Hepatocyte (in vitro differentiated cells): ENCODE measurements around the gene DHPS. TPM values are rescaled to one million over a fixed set of nuclear protein-coding genes. Genes with fewer than 3 reads are reported as not detected.
"Not testable (repeated sequence)": the region's sequence is repeated elsewhere in the genome, so short reads cannot be mapped to it uniquely, and the experiment has no call there.

Experiments used
- DNase-seq: peaks from one replicate; pipeline ENCODE4 v3.0.0-alpha.2; 2016; ENCODE audit warnings: low spot score
- H2AFZ ChIP-seq: fragments of 200-600 bp; sonication (generic); 2 replicates; pipeline ENCODE4 v1.6.0; 2016; ENCODE audit warnings: antibody characterized with exemption, mild to moderate bottlenecking
- H3K27ac ChIP-seq: fragments of 200-600 bp; sonication (generic); 2 replicates; pipeline ENCODE4 v1.5.1; 2016; ENCODE audit warnings: mild to moderate bottlenecking
- H3K27me3 ChIP-seq: fragments of 200-600 bp; sonication (generic); 2 replicates; pipeline ENCODE4 v1.6.1; 2016
- H3K36me3 ChIP-seq: fragments of 200-600 bp; sonication (generic); replicated peaks from 2 replicates; pipeline ENCODE4 v1.5.1; 2016; ENCODE audit warnings: low read depth; ENCODE audit not compliant: insufficient read depth
- H3K4me1 ChIP-seq: fragments of 200-600 bp; sonication (generic); 2 replicates; pipeline ENCODE4 v1.5.1; 2016; ENCODE audit warnings: mild to moderate bottlenecking, moderate library complexity; ENCODE audit not compliant: insufficient read depth
- H3K4me2 ChIP-seq: fragments of 200-600 bp; sonication (generic); 2 replicates; pipeline ENCODE4 v1.6.0; 2016
- H3K4me3 ChIP-seq: fragments of 200-600 bp; sonication (generic); 2 replicates; pipeline ENCODE4 v1.5.1; 2016; ENCODE audit warnings: mild to moderate bottlenecking
- H3K79me2 ChIP-seq: fragments of 200-600 bp; sonication (generic); 2 replicates; pipeline ENCODE4 v1.6.0; 2017; ENCODE audit warnings: mild to moderate bottlenecking
- H3K9me2 ChIP-seq: fragments of 200-600 bp; sonication (generic); replicated peaks from 2 replicates; pipeline ENCODE4 v1.6.0; 2017; ENCODE audit warnings: mild to moderate bottlenecking; ENCODE audit not compliant: insufficient read depth
- H3K9me3 ChIP-seq: fragments of 200-600 bp; sonication (generic); 2 replicates; pipeline ENCODE4 v1.5.1; 2016; ENCODE audit warnings: low read depth, mild to moderate bottlenecking
- H4K20me1 ChIP-seq: fragments of 200-600 bp; sonication (generic); 2 replicates; pipeline ENCODE4 v1.6.0; 2016; ENCODE audit warnings: mild to moderate bottlenecking; ENCODE audit not compliant: insufficient read depth, poor library complexity, severe bottlenecking
- EZH2 ChIP-seq: fragments of 200-600 bp; sonication (generic); IDR thresholded peaks from 2 replicates; pipeline ENCODE4 v1.6.1; 2016; ENCODE audit warnings: antibody characterized with exemption, mild to moderate bottlenecking, borderline replicate concordance
- EZH2phosphoT487 ChIP-seq: fragments of 200-600 bp; sonication (generic); IDR thresholded peaks from one replicate; pipeline ENCODE4 v1.6.1; 2018; ENCODE audit warnings: antibody characterized with exemption, mild to moderate bottlenecking, low read depth, moderate library complexity; ENCODE audit not compliant: unreplicated experiment, severe bottlenecking
- WGBS: methylation state at CpG from one replicate; pipeline ENCODE4 v1.1.6; 2016; ENCODE audit warnings: low lambda C conversion rate; ENCODE audit errors: missing lambda C conversion rate; 5-methylcytosine and 5-hydroxymethylcytosine counted together
- polyA plus RNA-seq: library from polyadenylated mRNA; unstranded; fragments of >200 nt; fragmentation: Nextera tagmentation; extraction: Ambion mirVana; gene quantifications from 2 replicates; pipeline ENCODE4 v1.2.1, GENCODE V29; 2016
- total RNA-seq: library from RNA; depleted of rRNA; stranded (reverse); fragments of >200 nt; gene quantifications from 2 replicates; pipeline ENCODE4 v1.2.3, GENCODE V29; 2014
- TF ChIP-seq, protein P1 (sequence below): fragments of 200-600 bp; sonication (generic); IDR thresholded peaks from 2 replicates; pipeline ENCODE4 v1.5.1; 2016; ENCODE audit warnings: antibody characterized with exemption, mild to moderate bottlenecking; ENCODE audit not compliant: poor library complexity

Gene DHPS
- total and polyA plus RNA-seq, 2 experiments from 2014 or later, result 62.6 to 84.7 TPM

DNA sequence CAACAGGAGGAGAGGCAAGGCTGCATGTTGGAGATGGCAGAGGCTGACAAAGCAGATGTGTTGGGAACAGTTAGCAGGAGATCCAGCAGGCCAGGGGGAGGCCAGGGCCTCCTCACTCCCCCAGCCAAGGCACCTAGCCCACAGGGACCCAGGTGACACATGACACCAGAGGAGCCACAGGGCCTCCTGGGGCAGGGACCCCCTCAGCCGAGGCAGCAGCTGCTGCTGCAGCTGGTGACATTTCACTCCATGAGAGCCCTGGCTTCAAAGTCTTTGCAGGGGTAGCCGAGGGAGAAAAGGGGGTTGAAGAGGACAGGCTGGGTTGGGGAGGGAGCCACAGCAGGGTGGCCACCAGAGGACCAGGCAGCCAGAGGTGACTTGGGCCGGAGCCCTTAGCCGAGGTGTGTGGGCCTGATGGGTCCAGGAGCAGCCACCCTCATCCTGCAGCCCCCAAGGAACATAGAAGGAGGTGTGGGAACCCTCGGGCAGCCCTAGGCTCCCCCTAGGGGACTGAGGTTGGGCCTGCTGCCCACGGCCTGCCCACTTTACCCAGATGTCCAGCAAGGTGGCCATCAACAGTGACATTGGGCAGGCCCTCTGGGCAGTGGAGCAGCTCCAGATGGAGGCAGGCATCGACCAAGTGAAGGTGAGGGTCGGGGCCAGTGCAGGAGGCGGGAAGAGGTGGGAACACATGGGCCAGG is 6.0 kb upstream of the DHPS start, which contains the start of gene GNG14:
Gene GNG14 (plus strand): TSS at position 503 of the 701 bp plus-strand sequence. CDS start 51 bp downstream, at position 554.
- H2AFZ ChIP-seq, result no peak within 1 kb of the TSS
- DNase-seq, result no peak
- no peaks in the 10 kb centered on the region for H4K20me1 ChIP-seq
- H3K4me2 ChIP-seq, result no peak within 1 kb of the TSS
- H3K79me2 ChIP-seq, result no peaks in the 10 kb centered on the region
- no peaks in the 10 kb centered on the region for H3K9me3 ChIP-seq
- WGBS, result 91% methylated on average over 9 of the region's 9 CpGs
- H3K36me3 ChIP-seq, result no peaks in the 10 kb centered on the region
- H3K4me3 ChIP-seq, result no peak within 1 kb of the TSS
- TF ChIP-seq, protein P1, sequence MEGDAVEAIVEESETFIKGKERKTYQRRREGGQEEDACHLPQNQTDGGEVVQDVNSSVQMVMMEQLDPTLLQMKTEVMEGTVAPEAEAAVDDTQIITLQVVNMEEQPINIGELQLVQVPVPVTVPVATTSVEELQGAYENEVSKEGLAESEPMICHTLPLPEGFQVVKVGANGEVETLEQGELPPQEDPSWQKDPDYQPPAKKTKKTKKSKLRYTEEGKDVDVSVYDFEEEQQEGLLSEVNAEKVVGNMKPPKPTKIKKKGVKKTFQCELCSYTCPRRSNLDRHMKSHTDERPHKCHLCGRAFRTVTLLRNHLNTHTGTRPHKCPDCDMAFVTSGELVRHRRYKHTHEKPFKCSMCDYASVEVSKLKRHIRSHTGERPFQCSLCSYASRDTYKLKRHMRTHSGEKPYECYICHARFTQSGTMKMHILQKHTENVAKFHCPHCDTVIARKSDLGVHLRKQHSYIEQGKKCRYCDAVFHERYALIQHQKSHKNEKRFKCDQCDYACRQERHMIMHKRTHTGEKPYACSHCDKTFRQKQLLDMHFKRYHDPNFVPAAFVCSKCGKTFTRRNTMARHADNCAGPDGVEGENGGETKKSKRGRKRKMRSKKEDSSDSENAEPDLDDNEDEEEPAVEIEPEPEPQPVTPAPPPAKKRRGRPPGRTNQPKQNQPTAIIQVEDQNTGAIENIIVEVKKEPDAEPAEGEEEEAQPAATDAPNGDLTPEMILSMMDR, result no peak
- TF ChIP-seq EZH2phosphoT487, result no peak
- TF ChIP-seq EZH2, result no peak
- H3K27ac ChIP-seq, result no peak within 1 kb of the TSS
- no peaks in the 10 kb centered on the region for H3K4me1 ChIP-seq
- H3K27me3 ChIP-seq, result no peaks in the 10 kb centered on the region
- H3K9me2 ChIP-seq, result no peaks in the 10 kb centered on the region

DNA sequence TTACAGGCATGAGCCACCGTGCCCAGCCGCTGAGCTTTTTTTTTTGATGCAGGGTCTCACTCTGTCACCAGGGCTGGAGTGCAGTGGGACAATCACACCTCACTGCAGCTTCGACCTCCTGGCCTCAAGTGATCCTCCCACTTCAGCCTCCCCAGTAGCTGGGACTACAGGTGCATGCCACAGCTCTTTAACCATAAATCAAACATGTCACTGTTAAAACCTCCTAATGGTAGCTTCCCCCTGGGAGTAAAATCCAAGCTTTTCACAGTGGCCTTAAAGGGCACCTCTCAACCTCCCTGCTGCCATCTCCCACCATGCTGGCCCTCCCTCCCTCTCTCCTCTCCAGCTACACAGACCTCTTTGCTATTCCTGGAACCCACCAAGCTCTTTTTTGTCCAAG is 4.2 kb upstream of the DHPS start:
- H4K20me1 ChIP-seq, result no peaks in the 10 kb centered on the region
- TF ChIP-seq EZH2phosphoT487 (no peak), EZH2 (no peak)
- TF ChIP-seq, protein P1, result no peak
- WGBS, result 75% methylated on average over 3 of the region's 3 CpGs

DNA sequence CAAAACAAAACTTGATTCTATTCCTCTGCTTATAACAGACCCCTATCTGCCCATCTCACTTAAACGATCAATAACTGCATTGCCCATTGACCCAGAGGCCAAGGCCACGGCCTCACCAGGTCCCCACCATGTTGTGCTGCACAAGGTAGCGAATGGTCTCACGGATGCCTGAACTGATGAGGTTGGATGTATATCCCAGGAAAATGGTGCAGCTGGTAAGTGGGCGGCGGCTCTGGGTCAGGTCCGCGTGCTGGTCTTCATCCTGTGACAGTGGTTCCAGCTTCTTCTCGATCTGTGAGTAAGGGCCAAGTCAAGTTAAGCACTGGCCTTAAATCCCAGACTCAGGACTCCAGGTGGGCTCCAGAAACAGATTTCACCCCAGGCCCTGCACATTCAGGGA is 1.6 kb downstream of the DHPS start:
- H3K27me3 ChIP-seq, result no peaks in the 10 kb centered on the region
- no peaks in the 10 kb centered on the region for H4K20me1 ChIP-seq
- H3K4me1 ChIP-seq, result peaks cover 7% of the 10 kb centered on the region
- peaks cover 16% of the 10 kb centered on the region for H3K79me2 ChIP-seq
- no peaks in the 10 kb centered on the region for H3K36me3 ChIP-seq
- no peak for DNase-seq
- no peaks in the 10 kb centered on the region for H3K9me2 ChIP-seq
- H2AFZ ChIP-seq, result no peak overlapping the region
- TF ChIP-seq EZH2, result no peak
- TF ChIP-seq, protein P1, result no peak
- TF ChIP-seq EZH2phosphoT487, result no peak
- H3K9me3 ChIP-seq, result no peaks in the 10 kb centered on the region
- no peak overlapping the region for H3K4me3 ChIP-seq
- H3K27ac ChIP-seq, result no peak overlapping the region
- peak overlapping the region; percentile 83 for H3K4me2 ChIP-seq
- WGBS, result 94% methylated on average over 9 of the region's 9 CpGs

More for the DNA sequence above, 4.2 kb upstream of the DHPS start:
- H3K9me3 ChIP-seq, result no peaks in the 10 kb centered on the region
- no peak overlapping the region for H3K27ac ChIP-seq
- H3K4me1 ChIP-seq, result peaks cover under 1% of the 10 kb centered on the region
- H3K4me2 ChIP-seq, result no peak overlapping the region
- no peak overlapping the region for H2AFZ ChIP-seq
- no peaks in the 10 kb centered on the region for H3K27me3 ChIP-seq
- no peak overlapping the region for H3K4me3 ChIP-seq
- no peaks in the 10 kb centered on the region for H3K9me2 ChIP-seq
- no peaks in the 10 kb centered on the region for H3K36me3 ChIP-seq
- no peaks in the 10 kb centered on the region for H3K79me2 ChIP-seq
- no peak for DNase-seq

DNA sequence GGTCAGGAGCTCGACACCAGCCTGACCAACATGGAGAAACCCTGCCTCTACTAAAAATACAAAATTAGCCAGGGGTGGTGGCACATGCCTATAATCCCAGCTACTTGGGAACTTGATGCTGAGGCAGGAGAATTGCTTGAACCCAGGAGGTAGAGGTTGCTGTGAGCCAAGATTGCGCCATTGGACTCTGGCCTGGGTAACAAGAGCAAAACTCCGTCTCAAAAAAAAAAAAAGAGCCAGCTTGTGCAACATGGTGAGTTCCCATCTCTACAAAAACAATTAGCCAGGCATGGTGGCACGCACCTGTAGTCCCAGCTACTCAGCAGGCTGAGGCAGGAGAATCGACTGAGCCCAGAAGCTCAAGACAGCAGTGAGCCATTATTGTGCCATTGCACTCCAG is 3.6 kb downstream of the DHPS start:
- H3K79me2 ChIP-seq, result peaks cover 16% of the 10 kb centered on the region
- H3K36me3 ChIP-seq, H2AFZ ChIP-seq, H3K27me3 ChIP-seq, H4K20me1 ChIP-seq, H3K9me2 ChIP-seq, H3K4me3 ChIP-seq, H3K4me1 ChIP-seq, H3K9me3 ChIP-seq, H3K27ac ChIP-seq, DNase-seq, H3K4me2 ChIP-seq: not testable (repeated sequence)
- 92% methylated on average over 5 of the region's 5 CpGs for WGBS
